Heart left ventricle (tissue), 13 donors: ENCODE measurements around the gene FAM25C.
"Not testable (repeated sequence)": the region's sequence is repeated elsewhere in the genome, so short reads cannot be mapped to it uniquely, and the experiment has no call there.

ENCODE experiments used
- POLR2A ChIP-seq, 2 donors: fragments of 450-650 bp; IDR thresholded peaks; one replicate each; pipeline ENCODE4 v1.6.1; 2017; ENCODE audit warnings: antibody characterized with exemption in 2 of 2, mild to moderate bottlenecking in 2 of 2, moderate library complexity in 2 of 2
- TF ChIP-seq, protein P1 (sequence below), 12 donors: fragments of 200-600 bp; sonication (generic) in 4 of 12; IDR thresholded peaks; one replicate each; pipeline versions ENCODE4 v1.5.0 to v1.8.0; 2018 to 2022; ENCODE audit warnings: antibody characterized with exemption in 12 of 12, mild to moderate bottlenecking in 5 of 12
- donor health status: ischemic (EF 13 %, LVEDD 7.1; RV severe dilation, severe dysfunction).
- donor health status: DM: no; HTN: yes; CAD: no.
- donor health status: DM: no; HTN: no; CAD: no.
- donor health status: ischemic (EF 25% LVEDD 6.9; RV normal size, moderate dysfunction).
- donor health status: ischemic (EF 25% LVEDD 5.7; RV mildly dilated, moderate dysfunction).
- donor health status: ischemic (EF 35%, LVEDD 5.7; RV mildly dilated, moderate dysfunction).
- donor health status: nonischemic (EF 11% LVEDD 7.7; RV severe dilation, severe dysfunction).
- donor health status: DM: yes; HTN: yes; CAD: no.
- donor health status: PGD.
- donor health status: ischemic (EF 29% LVEDD 5.4; RV normal size, mild dysfunction).
- donor health status: nonischemic (EF 23%, LVEDD 6.1; RV moderate dilation, normal function).

DNA sequence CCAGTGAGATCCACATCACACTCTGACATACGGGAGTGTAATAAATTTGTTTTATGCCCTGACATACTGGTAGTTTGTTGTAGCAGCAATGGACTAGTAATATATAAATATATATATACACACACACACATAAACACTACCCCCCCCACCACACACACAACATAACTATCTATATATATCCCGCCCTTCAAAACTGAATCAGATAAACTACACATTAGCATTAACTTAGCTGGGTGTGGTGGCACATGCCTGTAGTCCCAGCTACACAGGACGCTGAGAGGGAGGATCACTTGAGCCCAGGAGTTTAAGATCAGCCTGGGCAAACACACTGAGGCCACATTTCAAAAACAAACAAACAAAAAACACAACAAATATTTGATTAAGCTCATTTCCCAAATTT lies 45.0 kb upstream of the FAM25C start:
- TF ChIP-seq POLR2A (IDR thresholded peaks at IDR 0.05): not testable (repeated sequence)
- TF ChIP-seq, protein P1, sequence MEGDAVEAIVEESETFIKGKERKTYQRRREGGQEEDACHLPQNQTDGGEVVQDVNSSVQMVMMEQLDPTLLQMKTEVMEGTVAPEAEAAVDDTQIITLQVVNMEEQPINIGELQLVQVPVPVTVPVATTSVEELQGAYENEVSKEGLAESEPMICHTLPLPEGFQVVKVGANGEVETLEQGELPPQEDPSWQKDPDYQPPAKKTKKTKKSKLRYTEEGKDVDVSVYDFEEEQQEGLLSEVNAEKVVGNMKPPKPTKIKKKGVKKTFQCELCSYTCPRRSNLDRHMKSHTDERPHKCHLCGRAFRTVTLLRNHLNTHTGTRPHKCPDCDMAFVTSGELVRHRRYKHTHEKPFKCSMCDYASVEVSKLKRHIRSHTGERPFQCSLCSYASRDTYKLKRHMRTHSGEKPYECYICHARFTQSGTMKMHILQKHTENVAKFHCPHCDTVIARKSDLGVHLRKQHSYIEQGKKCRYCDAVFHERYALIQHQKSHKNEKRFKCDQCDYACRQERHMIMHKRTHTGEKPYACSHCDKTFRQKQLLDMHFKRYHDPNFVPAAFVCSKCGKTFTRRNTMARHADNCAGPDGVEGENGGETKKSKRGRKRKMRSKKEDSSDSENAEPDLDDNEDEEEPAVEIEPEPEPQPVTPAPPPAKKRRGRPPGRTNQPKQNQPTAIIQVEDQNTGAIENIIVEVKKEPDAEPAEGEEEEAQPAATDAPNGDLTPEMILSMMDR (IDR thresholded peaks at IDR 0.05): not testable (repeated sequence)
